Tibial artery (tissue), 4 donors: ENCODE data around the gene STAT4.

Source experiments
- DNase-seq, 2 donors: peaks; one replicate each; pipeline ENCODE4 v3.0.0-alpha.2; 2019
- H3K27ac ChIP-seq, 2 donors: fragments of 200-600 bp; sonication (generic) in 1 of 2; 1 replicate in 1 of 2; 2 replicates in 1 of 2; pipeline ENCODE4 v1.5.1; 2018 to 2019; ENCODE audit warnings: mild to moderate bottlenecking in 1 of 2
- H3K27me3 ChIP-seq, 2 donors: fragments of 200-600 bp; sonication (generic) in 1 of 2; one replicate each; pipeline versions ENCODE4 v1.5.1 to v1.6.0; 2016 to 2019
- H3K36me3 ChIP-seq, 3 donors: fragments of 200-600 bp; sonication (generic) in 2 of 3; one replicate each; pipeline ENCODE4 v1.5.1; 2016 to 2019; ENCODE audit warnings: mild to moderate bottlenecking in 2 of 3
- H3K4me1 ChIP-seq, 4 donors: fragments of 200-600 bp; sonication (generic) in 2 of 4; 1 replicate in 3 of 4; 2 replicates in 1 of 4; pipeline ENCODE4 v1.5.1; 2016 to 2019
- H3K4me3 ChIP-seq, 2 donors: fragments of 200-600 bp; sonication (generic) in 1 of 2; 1 replicate in 1 of 2; 2 replicates in 1 of 2; pipeline ENCODE4 v1.5.1; 2018 to 2019; ENCODE audit warnings: mild to moderate bottlenecking in 2 of 2
- H3K9me3 ChIP-seq, 3 donors: fragments of 200-600 bp; sonication (generic) in 1 of 3; one replicate each; pipeline ENCODE4 v1.5.1; 2016 to 2019
- CTCF ChIP-seq, 2 experiments: fragments of 200-600 bp in 1 of 2; fragments of 450-650 bp in 1 of 2; IDR thresholded peaks; one replicate each; pipeline ENCODE4 v1.5.1; 2017 to 2019; ENCODE audit warnings: antibody characterized with exemption in 2 of 2, mild to moderate bottlenecking in 1 of 2, moderate library complexity in 1 of 2
- intact Hi-C: fragments of 100-400 bp; cut with DNase I; formaldehyde crosslinking; loops from one replicate; pipeline ENCODE4 v1.15.0; 2023; ENCODE audit warnings: low total_unique reads

The STAT4 gene

GRCh38 chr2:191105082-191105481, 45.7 kb downstream of the STAT4 start:
- no peak overlapping the region for H3K4me3 ChIP-seq
- DNase-seq: no peak
- no peaks in the 10 kb centered on the region for H3K27me3 ChIP-seq
- H3K27ac ChIP-seq: no peak overlapping the region
- H3K9me3 ChIP-seq: no peaks in the 10 kb centered on the region
- no peak for TF ChIP-seq CTCF (IDR thresholded peaks at IDR 0.05)
- H3K36me3 ChIP-seq: no peaks in the 10 kb centered on the region
- no peaks in the 10 kb centered on the region for H3K4me1 ChIP-seq
- intact Hi-C loops: no loop called here

- intact Hi-C loops: no loop called here
- H3K27me3 ChIP-seq: no peaks in the 10 kb centered on the region
- no peaks in the 10 kb centered on the region for H3K4me1 ChIP-seq
- H3K36me3 ChIP-seq: no peaks in the 10 kb centered on the region
- H3K9me3 ChIP-seq: no peaks in the 10 kb centered on the region
- no peak for DNase-seq
- H3K27ac ChIP-seq: no peak overlapping the region
- TF ChIP-seq CTCF (IDR thresholded peaks at IDR 0.05): no peak
- no peak overlapping the region for H3K4me3 ChIP-seq
Measured at GRCh38 chr2:191103774-191104173, 47.0 kb downstream of the STAT4 start.

- H3K36me3 ChIP-seq: no peaks in the 10 kb centered on the region
- H3K9me3 ChIP-seq: no peaks in the 10 kb centered on the region
- intact Hi-C loops: no loop called here
- H3K27ac ChIP-seq: no peak overlapping the region
- no peak for DNase-seq
- H3K27me3 ChIP-seq: no peaks in the 10 kb centered on the region
- H3K4me3 ChIP-seq: no peak overlapping the region
- no peak for TF ChIP-seq CTCF (IDR thresholded peaks at IDR 0.05)
- H3K4me1 ChIP-seq: no peaks in the 10 kb centered on the region
Measured at GRCh38 chr2:191100216-191100615, 50.6 kb downstream of the STAT4 start.

- intact Hi-C loops: no loop called here
- H3K27ac ChIP-seq: no peak overlapping the region
- TF ChIP-seq CTCF (IDR thresholded peaks at IDR 0.05): no peak
- no peak for DNase-seq
- H3K27me3 ChIP-seq: no peaks in the 10 kb centered on the region
- no peaks in the 10 kb centered on the region for H3K4me1 ChIP-seq
- H3K9me3 ChIP-seq: no peaks in the 10 kb centered on the region
- no peaks in the 10 kb centered on the region for H3K36me3 ChIP-seq
- no peak overlapping the region for H3K4me3 ChIP-seq
Measured at GRCh38 chr2:191087311-191087710, 63.5 kb downstream of the STAT4 start.

GRCh38 chr2:191086706-191087105, 64.1 kb downstream of the STAT4 start:
- H3K36me3 ChIP-seq: no peaks in the 10 kb centered on the region
- H3K4me1 ChIP-seq: no peaks in the 10 kb centered on the region
- no peaks in the 10 kb centered on the region for H3K9me3 ChIP-seq
- no peak overlapping the region for H3K27ac ChIP-seq
- intact Hi-C loops: no loop called here
- no peaks in the 10 kb centered on the region for H3K27me3 ChIP-seq
- no peak for DNase-seq
- no peak overlapping the region for H3K4me3 ChIP-seq
- TF ChIP-seq CTCF (IDR thresholded peaks at IDR 0.05): no peak

GRCh38 chr2:191083540-191083939, 67.3 kb downstream of the STAT4 start:
- no peak for DNase-seq
- Histone ChIP-seq H3K36me3 (no peaks in the 10 kb centered on the region), H3K4me1 (no peaks in the 10 kb centered on the region), H3K27ac (no peak overlapping the region), H3K27me3 (no peaks in the 10 kb centered on the region), H3K9me3 (peaks cover 0 to 4% (median 0%) of the 10 kb centered on the region in 3 donors), H3K4me3 (no peak overlapping the region)
- intact Hi-C loops: no loop called here
- no peak for TF ChIP-seq CTCF (IDR thresholded peaks at IDR 0.05)
